Stimulated activated CD4-positive, alpha-beta T cell treated with anti-CD3 and anti-CD28 coated beads, Interleukin-1b, Interleukin-23, amount 100 ng/mL, for 4 hours (primary cell): ENCODE measurements around the gene ORMDL3.
A peak's percentile ranks its signal among the peaks of the same experiment; 100 is the strongest.
"Not testable (repeated sequence)": the region's sequence is repeated elsewhere in the genome, so short reads cannot be mapped to it uniquely, and the experiment has no call there.

Source experiments
- DNase-seq, 2 donors: peaks; one replicate each; pipeline ENCODE4 v3.0.0-alpha.2; 2020; ENCODE audit warnings: low read depth in 2 of 2

ORMDL3 gene

DNA sequence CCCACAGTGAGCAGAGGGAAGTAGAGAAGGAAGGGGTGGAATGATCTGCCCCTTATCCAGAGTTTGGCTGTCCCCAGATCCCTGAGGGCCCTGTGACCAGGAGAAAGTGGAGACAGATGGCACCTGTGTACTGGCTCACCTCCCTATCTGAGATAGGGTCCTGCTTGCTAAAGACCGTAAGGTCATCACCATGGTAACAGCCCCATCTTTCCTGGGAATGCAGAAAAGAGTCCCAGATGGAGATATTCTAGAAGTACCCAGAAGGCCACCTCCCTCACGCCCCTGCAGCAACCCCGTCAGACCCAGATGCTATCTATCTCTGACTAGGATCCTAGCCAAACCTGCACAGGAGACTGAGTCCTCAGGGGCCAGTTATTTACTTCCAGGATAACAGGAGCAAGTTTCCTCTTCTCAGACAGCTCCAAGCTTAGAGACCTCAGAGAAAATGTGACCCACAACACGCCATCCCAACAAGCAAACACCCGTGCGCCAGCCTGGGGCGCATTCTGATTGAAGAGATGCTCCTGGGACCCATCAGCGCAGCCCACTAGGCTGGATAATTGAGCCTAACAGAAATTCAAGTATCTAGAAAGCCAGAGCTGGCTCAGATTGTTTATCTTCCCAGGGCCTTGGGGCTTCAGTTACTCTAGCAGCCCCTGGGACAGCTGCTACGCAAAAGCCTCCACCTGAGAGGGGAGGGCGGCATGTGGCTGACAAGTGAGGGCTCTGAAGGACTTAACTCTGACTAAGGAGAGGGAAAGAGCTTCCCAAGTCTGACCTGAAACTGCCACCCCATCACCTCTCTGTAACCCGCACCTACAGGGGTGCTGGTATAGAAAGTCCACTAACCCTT lies 1.9 kb downstream of the ORMDL3 start:
- no peak for DNase-seq

- DNase-seq, result no peak
Observed at GRCh38 chr17:39924691-39925055, 2.7 kb downstream of the ORMDL3 start.

- DNase-seq, result no peak
Observed at GRCh38 chr17:39923836-39924690, 3.3 kb downstream of the ORMDL3 start.

DNA sequence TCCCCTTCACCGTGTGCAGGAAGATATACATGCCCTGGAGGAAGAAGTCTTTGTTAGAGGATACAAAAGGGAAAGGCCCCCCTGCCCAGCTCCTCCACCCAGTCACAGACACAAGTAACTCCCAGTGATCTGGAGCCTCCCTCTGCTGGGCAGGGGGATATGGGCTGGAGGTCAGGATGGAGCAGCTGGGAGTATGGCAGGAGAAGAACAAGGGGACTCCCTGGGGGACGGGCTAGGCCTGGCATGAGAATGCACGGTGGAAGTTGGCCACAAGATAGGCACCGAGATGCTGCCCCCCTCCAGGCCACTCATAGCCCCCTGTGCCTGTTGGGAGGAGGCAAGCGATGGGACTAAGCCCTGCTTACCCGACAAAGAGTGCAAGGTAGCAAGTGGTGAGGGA lies 4.2 kb downstream of the ORMDL3 start:
- DNase-seq, result no peak

DNA sequence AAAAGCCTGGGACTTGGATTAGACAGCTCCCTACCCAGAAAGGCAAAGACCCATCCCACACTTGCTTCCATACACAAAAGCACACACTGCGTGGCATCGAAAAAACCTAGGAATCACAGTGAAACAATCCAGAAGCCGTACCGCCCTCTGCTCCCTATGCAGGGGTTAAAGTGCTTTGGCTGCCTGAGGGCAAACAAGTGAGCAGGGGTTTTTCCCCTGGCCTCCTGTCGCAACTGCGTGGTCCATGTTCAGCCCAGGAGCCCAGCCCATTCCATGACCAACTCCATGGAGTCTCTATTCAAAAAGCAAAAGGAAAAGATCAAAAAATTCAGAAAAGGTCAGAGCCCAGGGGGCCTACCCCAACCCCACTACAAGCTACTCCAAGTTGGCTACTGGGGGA lies 5.4 kb downstream of the ORMDL3 start:
- no peak for DNase-seq

- DNase-seq, result no peak
Observed at GRCh38 chr17:39921323-39921722, 6.1 kb downstream of the ORMDL3 start.

GRCh38 chr17:39920218-39921210 lies 6.9 kb downstream of the ORMDL3 start:
- peak; percentile 41 to 54 for DNase-seq

DNA sequence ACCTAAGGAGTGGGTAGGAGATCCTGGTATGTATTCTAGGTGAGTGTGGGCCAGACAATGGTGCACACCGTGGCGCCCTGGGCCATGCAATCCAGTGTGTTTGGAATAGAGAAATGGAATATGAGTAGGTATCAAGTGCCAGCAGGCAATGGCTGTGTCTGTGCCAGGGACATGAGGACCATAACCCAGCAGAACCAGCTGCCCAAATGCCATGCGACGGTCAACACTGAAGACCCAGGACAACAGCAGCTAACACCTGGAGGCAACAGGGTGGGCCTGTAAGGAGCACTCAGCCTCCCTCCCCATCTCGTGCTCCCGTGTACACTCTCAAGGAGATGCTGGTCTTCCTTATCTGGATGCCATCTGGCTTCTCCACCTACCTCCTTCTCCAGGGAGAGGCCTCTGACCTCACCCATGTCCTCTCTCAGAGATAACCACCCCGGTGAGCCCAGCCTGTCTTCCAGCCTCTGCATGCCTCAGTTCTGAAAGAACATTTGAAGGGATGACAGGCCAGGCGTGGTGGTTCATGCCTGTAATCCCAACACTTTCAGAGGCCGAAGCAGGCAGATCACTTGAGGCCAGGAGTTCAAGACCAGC lies 8.2 kb downstream of the ORMDL3 start:
- DNase-seq, result no peak

DNA sequence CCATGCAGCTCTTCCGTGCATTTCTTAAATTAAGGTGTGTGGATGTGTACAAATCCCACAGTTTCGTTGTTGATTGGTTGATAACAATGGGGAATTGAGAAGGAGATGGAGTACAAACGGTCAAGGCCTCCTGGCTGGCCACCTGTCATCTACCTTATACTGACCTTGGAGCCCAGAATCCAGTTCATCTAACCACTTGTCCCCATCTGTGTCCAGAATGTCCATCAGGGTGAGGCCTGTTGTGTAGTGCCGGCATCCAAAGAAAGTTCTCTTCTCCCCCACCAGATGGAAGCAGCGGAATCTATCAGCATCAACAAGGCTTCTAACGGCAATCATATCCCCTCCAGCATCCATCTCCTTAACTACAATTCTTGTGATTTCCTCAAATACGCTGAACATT lies 10.5 kb downstream of the ORMDL3 start:
- no peak for DNase-seq

GRCh38 chr17:39915559-39915958 lies 11.8 kb downstream of the ORMDL3 start:
- DNase-seq, result no peak

- DNase-seq, result no peak
Observed at GRCh38 chr17:39913989-39914388, 13.4 kb downstream of the ORMDL3 start.

- no peak for DNase-seq
Observed at GRCh38 chr17:39908789-39909352, 18.5 kb downstream of the ORMDL3 start.

GRCh38 chr17:39904990-39905288 lies 22.5 kb downstream of the ORMDL3 start:
- no peak for DNase-seq

DNA sequence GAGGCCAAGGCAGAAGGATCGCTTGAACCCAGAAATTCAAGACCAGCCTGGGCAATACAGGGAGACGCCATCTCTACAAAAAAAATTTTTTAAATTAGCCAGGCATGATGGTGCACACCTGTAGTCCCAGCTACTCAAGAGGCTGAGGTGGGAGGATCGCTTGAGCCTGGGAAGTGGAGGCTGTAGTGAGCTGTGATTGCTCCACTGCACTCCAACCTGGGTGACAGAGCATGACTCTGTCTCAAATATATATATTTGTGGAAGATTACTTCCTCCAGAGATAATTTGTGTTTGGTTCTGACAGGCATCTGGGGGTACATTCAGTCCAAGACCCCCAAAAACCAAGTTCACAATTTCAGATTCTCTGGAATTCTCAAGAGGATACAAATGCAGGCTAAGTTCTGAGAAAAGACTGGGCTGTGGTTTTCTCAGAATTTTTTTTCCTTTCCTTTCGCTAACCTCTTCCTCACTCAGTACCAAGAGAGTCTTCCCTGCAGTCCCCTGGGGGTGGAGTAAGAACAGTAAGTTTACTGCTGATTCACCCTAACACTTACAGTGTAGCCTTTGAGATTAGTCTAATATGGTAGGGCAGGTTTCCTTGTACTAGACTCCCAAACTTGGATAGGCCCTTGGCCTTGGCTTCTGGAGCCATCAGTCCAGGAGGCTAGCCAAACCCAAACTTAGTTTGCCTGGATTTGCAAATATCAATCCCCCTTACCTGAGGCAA lies 24.1 kb downstream of the ORMDL3 start:
- DNase-seq, result no peak

GRCh38 chr17:39902027-39902426 lies 25.4 kb downstream of the ORMDL3 start:
- DNase-seq, result not testable (repeated sequence)

- DNase-seq, result no peak
Observed at GRCh38 chr17:39899215-39899614, 28.2 kb downstream of the ORMDL3 start.

- DNase-seq, result no peak
Observed at GRCh38 chr17:39898088-39898487, 29.3 kb downstream of the ORMDL3 start.

- no peak for DNase-seq
Observed at GRCh38 chr17:39894681-39895376, 32.6 kb downstream of the ORMDL3 start.

DNA sequence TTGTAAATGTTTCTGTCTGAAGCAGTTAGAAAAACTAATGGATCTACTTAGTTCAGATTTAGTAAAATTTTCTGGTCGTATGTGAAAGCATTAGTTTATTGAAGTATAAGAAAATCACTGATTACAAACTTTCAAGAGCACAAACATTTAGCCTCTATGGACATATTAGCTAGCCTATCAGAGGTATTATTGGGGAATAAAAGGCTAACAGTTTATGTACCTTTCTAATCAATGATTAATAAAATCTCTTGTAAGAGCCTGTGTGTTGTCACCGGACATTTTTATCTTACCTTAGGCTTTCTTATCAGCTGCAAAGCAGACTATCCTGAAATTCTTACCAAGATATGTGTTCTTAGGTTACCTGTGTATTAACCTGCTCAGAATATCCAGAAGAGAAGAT lies 38.2 kb downstream of the ORMDL3 start:
- DNase-seq, result no peak

DNA sequence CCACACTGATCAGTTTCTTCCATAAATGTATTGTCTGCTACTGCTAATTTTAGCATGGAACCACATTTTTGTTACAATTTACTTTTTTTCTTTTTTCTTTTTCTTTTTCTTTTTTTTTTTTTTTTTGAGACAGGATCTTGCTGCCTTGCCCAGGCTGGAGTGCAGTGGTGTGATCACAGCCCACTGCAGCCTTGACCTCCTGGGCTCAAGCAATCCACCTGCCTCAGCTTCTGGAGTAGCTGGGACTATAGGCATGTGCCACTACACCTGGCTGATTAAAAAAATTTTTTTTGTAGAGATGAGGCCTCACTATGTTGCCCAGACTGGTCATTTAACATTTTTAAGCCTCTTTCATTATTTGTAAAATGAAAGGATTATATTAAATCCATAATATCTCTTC lies 40.3 kb downstream of the ORMDL3 start:
- DNase-seq, result no peak
